SKM-1 (cell line): Measurements from ENCODE around the gene GRAMD1A.
"Not testable (repeated sequence)": the region's sequence is repeated elsewhere in the genome, so short reads cannot be mapped to it uniquely, and the experiment has no call there.

Source experiments
- DNase-seq: peaks from one replicate; lab custom pipeline; 2025; ENCODE audit not compliant: unreplicated experiment; lab: John Stamatoyannopoulos, UW

Gene GRAMD1A

GRCh38 chr19:35018379-35018778 lies 18.3 kb downstream of the GRAMD1A start:
- DNase-seq = no peak

- no peak for DNase-seq
These were observed 19.0 kb downstream of the GRAMD1A start for GRCh38 chr19:35019144-35019543.

GRCh38 chr19:35021016-35021415 lies 20.9 kb downstream of the GRAMD1A start:
- DNase-seq = no peak

- DNase-seq = no peak
These were observed 21.5 kb downstream of the GRAMD1A start for GRCh38 chr19:35021596-35021995.

GRCh38 chr19:35022460-35022859 lies 22.3 kb downstream of the GRAMD1A start:
- DNase-seq = no peak

- no peak for DNase-seq
These were observed 23.3 kb downstream of the GRAMD1A start for GRCh38 chr19:35023428-35023827.

GRCh38 chr19:35024095-35024494 lies 24.0 kb downstream of the GRAMD1A start:
- DNase-seq = no peak

- DNase-seq = no peak
These were observed 25.8 kb downstream of the GRAMD1A start for GRCh38 chr19:35025969-35026368.

GRCh38 chr19:35026418-35026817 lies 26.3 kb downstream of the GRAMD1A start:
- no peak for DNase-seq

GRCh38 chr19:35027009-35027408 lies 26.9 kb downstream of the GRAMD1A start:
- DNase-seq = no peak

GRCh38 chr19:35027851-35028599 lies 27.9 kb downstream of the GRAMD1A start:
- no peak for DNase-seq

- not testable (repeated sequence) for DNase-seq
These were observed 28.4 kb downstream of the GRAMD1A start for GRCh38 chr19:35028600-35028885.

- DNase-seq = not testable (repeated sequence)
These were observed 29.2 kb downstream of the GRAMD1A start for GRCh38 chr19:35029275-35029736.

- no peak for DNase-seq
These were observed 29.7 kb downstream of the GRAMD1A start for GRCh38 chr19:35029737-35030256.

- no peak for DNase-seq
These were observed 30.3 kb downstream of the GRAMD1A start, which contains the start of gene SCN1B for GRCh38 chr19:35030257-35031071. SCN1B (plus strand) TSS chr19:35030470; CDS start chr19:35030821, 351 bp downstream.

GRCh38 chr19:35031072-35031881 lies 31.2 kb downstream of the GRAMD1A start:
- no peak for DNase-seq

GRCh38 chr19:35032356-35032865 lies 32.3 kb downstream of the GRAMD1A start:
- no peak for DNase-seq

- no peak for DNase-seq
These were observed 33.2 kb downstream of the GRAMD1A start for GRCh38 chr19:35033067-35034004.

GRCh38 chr19:35034005-35034502 lies 33.9 kb downstream of the GRAMD1A start:
- no peak for DNase-seq
